IgD-negative memory B cell (primary cell): ENCODE data around the gene CYP2C9. TPM values are rescaled to one million over a fixed set of nuclear protein-coding genes. Genes with fewer than 3 reads are reported as not detected.
A peak's percentile ranks its signal among the peaks of the same experiment; 100 is the strongest.
"Not testable (repeated sequence)": the region's sequence is repeated elsewhere in the genome, so short reads cannot be mapped to it uniquely, and the experiment has no call there.

Experiments used
- H3K27ac Mint-ChIP-seq, 3 donors: one replicate each; pipeline ENCODE4 v1.8.0; 2020 to 2022; ENCODE audit warnings: mild to moderate bottlenecking in 3 of 3, mixed read lengths in 3 of 3, moderate library complexity in 1 of 3
- H3K27me3 Mint-ChIP-seq: one replicate; pipeline ENCODE4 v1.8.0; 2021; ENCODE audit warnings: mixed read lengths
- H3K36me3 Mint-ChIP-seq: one replicate; pipeline ENCODE4 v1.8.0; 2020; ENCODE audit warnings: mild to moderate bottlenecking, mixed read lengths
- H3K4me1 Mint-ChIP-seq, 3 donors: one replicate each; pipeline ENCODE4 v1.8.0; 2020 to 2022; ENCODE audit warnings: mixed read lengths in 3 of 3, mild to moderate bottlenecking in 1 of 3
- H3K4me3 Mint-ChIP-seq, 4 donors: one replicate each; pipeline ENCODE4 v1.8.0; 2020 to 2022; ENCODE audit warnings: mild to moderate bottlenecking in 4 of 4, mixed read lengths in 4 of 4, moderate library complexity in 3 of 4
- H3K9me3 Mint-ChIP-seq, 3 donors: one replicate each; pipeline ENCODE4 v1.8.0; 2020 to 2021; ENCODE audit warnings: mixed read lengths in 3 of 3, mild to moderate bottlenecking in 1 of 3
- polyA plus RNA-seq: library from polyadenylated mRNA; unstranded; fragments of 300-500 nt; fragmentation: Illumina TruSeq; gene quantifications from one replicate; pipeline ENCODE4 v1.2.3, GENCODE V29; 2021

Gene CYP2C9
- polyA plus RNA-seq: not detected

GRCh38 chr10:94938383-94938782, at the start of gene CYP2C9:
Gene CYP2C9, plus strand, starts transcription at chr10:94938658. Its CDS starts 25 bp downstream, at chr10:94938683.
- Mint-ChIP-seq H3K4me1 (no peaks in the 10 kb centered on the region), H3K27me3 (no peaks in the 10 kb centered on the region), H3K4me3 (no peak within 1 kb of the TSS), H3K36me3 (no peaks in the 10 kb centered on the region), H3K27ac (no peak within 1 kb of the TSS), H3K9me3 (peaks cover under 1 to 11% (median 9%) of the 10 kb centered on the region in 3 donors)

GRCh38 chr10:94889123-94889522, 49.3 kb upstream of the CYP2C9 start:
- Mint-ChIP-seq H3K27me3 (no peaks in the 10 kb centered on the region), H3K27ac (no peak overlapping the region), H3K9me3 (peaks cover 0 to 1% (median 0%) of the 10 kb centered on the region in 3 donors), H3K4me1 (no peaks in the 10 kb centered on the region), H3K36me3 (no peaks in the 10 kb centered on the region), H3K4me3 (no peak overlapping the region)

GRCh38 chr10:94890264-94891022, 48.0 kb upstream of the CYP2C9 start:
- Mint-ChIP-seq H3K4me3 (no peak overlapping the region), H3K9me3 (peaks cover 0 to 1% (median 0%) of the 10 kb centered on the region in 3 donors), H3K4me1 (no peaks in the 10 kb centered on the region), H3K27ac (no peak overlapping the region), H3K36me3 (no peaks in the 10 kb centered on the region), H3K27me3 (no peaks in the 10 kb centered on the region)

GRCh38 chr10:94898414-94898813, 40.0 kb upstream of the CYP2C9 start:
- H3K36me3 Mint-ChIP-seq, H3K27ac Mint-ChIP-seq, H3K4me3 Mint-ChIP-seq, H3K27me3 Mint-ChIP-seq, H3K9me3 Mint-ChIP-seq, H3K4me1 Mint-ChIP-seq: not testable (repeated sequence)

GRCh38 chr10:94902080-94902479, 36.4 kb upstream of the CYP2C9 start:
- peaks cover 2% of the 10 kb centered on the region for H3K36me3 Mint-ChIP-seq
- no peak overlapping the region for H3K27ac Mint-ChIP-seq
- H3K27me3 Mint-ChIP-seq: no peaks in the 10 kb centered on the region
- no peaks in the 10 kb centered on the region for H3K4me1 Mint-ChIP-seq
- H3K4me3 Mint-ChIP-seq: no peak overlapping the region
- H3K9me3 Mint-ChIP-seq: peaks cover 0 to 4% (median 3%) of the 10 kb centered on the region in 3 donors

- Mint-ChIP-seq H3K4me3 (no peak overlapping the region), H3K4me1 (no peaks in the 10 kb centered on the region), H3K36me3 (peaks cover 2% of the 10 kb centered on the region), H3K9me3 (peaks cover 0 to 6% (median 3%) of the 10 kb centered on the region in 3 donors), H3K27ac (no peak overlapping the region), H3K27me3 (no peaks in the 10 kb centered on the region)
Observed at GRCh38 chr10:94902570-94902969, 35.9 kb upstream of the CYP2C9 start.

GRCh38 chr10:94904506-94905148, 33.8 kb upstream of the CYP2C9 start:
- H3K4me1 Mint-ChIP-seq, H3K4me3 Mint-ChIP-seq, H3K36me3 Mint-ChIP-seq, H3K27ac Mint-ChIP-seq, H3K27me3 Mint-ChIP-seq: not testable (repeated sequence)
- peaks cover 3 to 10% (median 3%) of the 10 kb centered on the region in 3 donors for H3K9me3 Mint-ChIP-seq

GRCh38 chr10:94916423-94916822, 22.0 kb upstream of the CYP2C9 start:
- peaks cover 0 to 1% (median 0%) of the 10 kb centered on the region in 3 donors for H3K4me1 Mint-ChIP-seq
- H3K27me3 Mint-ChIP-seq: no peaks in the 10 kb centered on the region
- no peaks in the 10 kb centered on the region for H3K36me3 Mint-ChIP-seq
- no peak overlapping the region for H3K27ac Mint-ChIP-seq
- H3K9me3 Mint-ChIP-seq: peaks cover 6 to 27% (median 14%) of the 10 kb centered on the region in 3 donors
- no peak overlapping the region for H3K4me3 Mint-ChIP-seq

- Mint-ChIP-seq H3K9me3 (peaks cover 0 to 3% (median under 1%) of the 10 kb centered on the region in 3 donors), H3K36me3 (no peaks in the 10 kb centered on the region), H3K27me3 (no peaks in the 10 kb centered on the region), H3K4me1 (no peaks in the 10 kb centered on the region), H3K4me3 (no peak overlapping the region), H3K27ac (no peak overlapping the region)
Observed at GRCh38 chr10:94936721-94937120, 1.7 kb upstream of the CYP2C9 start.

GRCh38 chr10:94943432-94944103, 5.1 kb downstream of the CYP2C9 start:
- not testable (repeated sequence) for H3K27me3 Mint-ChIP-seq, H3K36me3 Mint-ChIP-seq, H3K4me1 Mint-ChIP-seq, H3K27ac Mint-ChIP-seq
- Mint-ChIP-seq H3K9me3 (peaks cover 6 to 17% (median 9%) of the 10 kb centered on the region in 3 donors), H3K4me3 (peak overlapping the region in 1 of 4 donors; percentile 63)

GRCh38 chr10:94946181-94946580, 7.7 kb downstream of the CYP2C9 start:
- not testable (repeated sequence) for H3K27ac Mint-ChIP-seq, H3K36me3 Mint-ChIP-seq, H3K27me3 Mint-ChIP-seq, H3K4me1 Mint-ChIP-seq, H3K4me3 Mint-ChIP-seq
- peaks cover 6 to 17% (median 9%) of the 10 kb centered on the region in 3 donors for H3K9me3 Mint-ChIP-seq

GRCh38 chr10:94963901-94964300, 25.4 kb downstream of the CYP2C9 start:
- Mint-ChIP-seq H3K9me3 (peaks cover 0 to 6% (median 0%) of the 10 kb centered on the region in 3 donors), H3K4me1 (no peaks in the 10 kb centered on the region), H3K36me3 (no peaks in the 10 kb centered on the region), H3K27ac (no peak overlapping the region), H3K27me3 (no peaks in the 10 kb centered on the region), H3K4me3 (no peak overlapping the region)

- Mint-ChIP-seq H3K36me3 (peaks cover 2% of the 10 kb centered on the region), H3K4me1 (no peaks in the 10 kb centered on the region), H3K9me3 (peaks cover 0 to 9% (median 2%) of the 10 kb centered on the region in 3 donors), H3K4me3 (no peak overlapping the region), H3K27me3 (peaks cover 5% of the 10 kb centered on the region), H3K27ac (no peak overlapping the region)
Observed at GRCh38 chr10:94983555-94983954, 45.1 kb downstream of the CYP2C9 start.

GRCh38 chr10:94989192-94989591, 50.7 kb downstream of the CYP2C9 start:
- Mint-ChIP-seq H3K27ac (no peak overlapping the region), H3K4me1 (no peaks in the 10 kb centered on the region), H3K9me3 (peaks cover 11 to 20% (median 13%) of the 10 kb centered on the region in 3 donors), H3K4me3 (no peak overlapping the region), H3K27me3 (peaks cover 6% of the 10 kb centered on the region), H3K36me3 (no peaks in the 10 kb centered on the region)

- Mint-ChIP-seq H3K4me1 (no peaks in the 10 kb centered on the region), H3K9me3 (peaks cover 11 to 20% (median 13%) of the 10 kb centered on the region in 3 donors), H3K4me3 (no peak overlapping the region), H3K27ac (no peak overlapping the region), H3K36me3 (no peaks in the 10 kb centered on the region), H3K27me3 (peaks cover 4% of the 10 kb centered on the region)
Observed at GRCh38 chr10:94991243-94991888, 52.9 kb downstream of the CYP2C9 start.
